NCI-H2107 (cell line): ENCODE data around the gene MBP.

Source experiments
- DNase-seq: peaks from one replicate; lab custom pipeline; 2025; lab: John Stamatoyannopoulos, UW

MBP gene

DNA sequence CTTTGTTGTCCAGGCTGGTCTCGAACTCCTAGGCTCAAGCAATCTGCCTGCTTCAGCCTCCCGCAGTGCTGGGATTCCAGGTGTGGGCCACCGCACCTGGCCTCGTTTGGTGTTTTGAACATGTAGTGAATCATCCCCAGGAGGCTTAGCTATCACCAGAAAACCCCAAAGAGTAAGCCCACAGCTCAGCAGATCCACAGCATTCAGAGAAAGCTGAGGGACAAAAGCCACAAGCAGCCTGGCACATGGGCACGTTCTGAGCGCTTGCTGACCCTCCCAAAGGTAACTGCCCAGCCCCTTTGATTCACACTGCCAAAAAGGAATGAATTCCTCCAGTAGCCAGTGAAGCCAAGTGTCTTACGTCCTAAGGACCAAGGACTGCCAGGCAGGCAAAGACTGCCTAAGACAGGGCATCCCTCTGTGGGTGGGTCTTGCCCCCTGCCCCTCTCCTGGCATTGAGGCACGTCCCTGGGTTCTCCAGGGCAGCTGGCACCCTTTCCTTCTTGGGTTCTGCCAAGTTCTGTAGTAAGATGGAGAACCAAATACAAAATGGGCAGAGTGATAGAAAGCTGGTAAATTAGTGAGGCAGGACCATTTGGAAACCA is 31.7 kb downstream of the MBP start:
- no peak for DNase-seq

DNA sequence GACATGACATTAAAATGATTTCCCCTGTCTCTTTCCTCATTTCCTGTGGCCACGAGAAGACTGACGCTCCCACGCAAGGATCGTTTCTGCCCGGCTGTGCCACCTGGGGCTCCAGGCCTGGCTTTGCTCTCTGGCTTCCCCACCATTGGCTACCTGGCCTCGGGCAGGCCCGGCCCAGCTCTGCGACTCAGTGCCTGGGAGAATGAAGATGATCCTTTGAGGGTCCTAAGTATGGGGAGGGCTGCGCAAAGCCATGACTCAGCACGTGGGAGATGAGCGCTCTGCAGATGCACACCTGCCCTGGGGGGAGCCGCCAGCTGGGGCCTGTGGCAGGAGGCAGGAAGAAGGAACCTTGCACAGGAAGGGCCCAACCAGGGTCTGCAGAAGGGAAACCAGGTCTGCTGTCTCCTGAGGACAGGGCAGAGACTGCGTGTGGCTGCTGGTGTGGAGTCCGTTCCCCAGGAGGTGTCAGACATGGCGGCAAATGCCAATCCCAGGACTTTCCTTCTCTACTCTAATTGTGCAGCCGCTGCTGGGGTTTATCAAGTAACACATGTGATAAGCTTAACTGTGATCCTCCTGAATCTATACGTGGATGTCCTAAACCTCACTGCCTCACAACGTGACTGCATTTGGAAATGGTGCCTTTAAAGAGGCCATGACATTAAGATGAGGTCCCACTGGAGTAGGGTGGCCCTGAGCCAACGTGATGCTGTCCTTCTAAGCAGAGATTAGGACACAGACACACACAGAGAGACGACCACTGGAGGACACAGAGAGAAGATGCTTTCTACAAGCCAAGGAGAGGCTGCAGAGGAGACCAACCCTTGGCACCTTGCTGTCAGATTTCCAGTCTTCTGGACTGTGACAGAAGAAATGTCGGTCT is 32.9 kb downstream of the MBP start:
- DNase-seq: no peak

DNA sequence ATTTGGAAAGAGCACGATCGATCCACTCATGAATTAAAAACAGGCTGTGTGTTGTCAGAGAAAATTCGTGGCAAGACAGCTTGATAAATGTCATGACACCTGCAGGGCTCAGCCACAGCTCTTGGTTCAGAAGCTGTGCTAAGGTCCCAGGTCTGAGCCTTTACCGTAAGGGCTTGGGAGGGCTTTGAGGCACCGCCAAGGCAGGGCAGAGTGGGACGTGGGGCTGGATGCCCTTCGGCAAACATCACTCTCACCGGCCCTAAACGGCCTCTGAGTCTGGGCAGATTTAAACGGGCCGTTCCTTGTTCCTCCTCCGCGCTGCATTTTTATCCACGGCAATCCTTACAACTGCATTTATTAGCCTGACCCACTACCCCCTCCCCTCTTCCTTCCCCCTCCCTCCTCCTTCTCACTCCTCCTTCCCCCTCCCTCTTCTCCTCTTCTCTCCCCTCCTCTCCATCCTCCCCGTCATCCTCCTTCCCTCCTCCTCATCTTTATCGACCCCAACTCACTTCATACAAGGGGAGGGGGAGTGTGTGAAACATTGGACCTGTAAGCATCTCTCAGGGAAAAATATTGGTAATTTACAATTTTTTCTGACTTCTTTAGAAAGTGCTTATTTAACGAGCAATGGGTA is 33.9 kb downstream of the MBP start:
- DNase-seq: no peak

DNA sequence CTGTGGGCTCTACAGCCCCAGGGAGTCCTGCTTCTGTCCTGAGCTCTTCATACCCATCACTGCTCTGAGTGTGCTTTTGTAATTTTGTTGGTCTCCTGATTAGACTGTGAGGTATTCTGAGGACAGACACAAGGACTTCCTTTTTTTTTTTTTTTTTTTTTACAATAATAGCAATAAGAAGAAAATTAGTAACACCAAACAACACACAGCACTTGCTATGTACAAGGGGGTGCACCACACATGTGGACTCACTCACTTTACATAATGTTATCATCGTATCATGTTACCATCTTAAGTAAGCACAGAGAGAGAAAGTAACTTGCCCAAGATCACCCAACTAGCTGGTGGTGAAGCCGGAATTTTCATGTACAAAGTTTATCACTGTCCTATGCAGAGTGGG is 34.6 kb downstream of the MBP start:
- DNase-seq: no peak

DNA sequence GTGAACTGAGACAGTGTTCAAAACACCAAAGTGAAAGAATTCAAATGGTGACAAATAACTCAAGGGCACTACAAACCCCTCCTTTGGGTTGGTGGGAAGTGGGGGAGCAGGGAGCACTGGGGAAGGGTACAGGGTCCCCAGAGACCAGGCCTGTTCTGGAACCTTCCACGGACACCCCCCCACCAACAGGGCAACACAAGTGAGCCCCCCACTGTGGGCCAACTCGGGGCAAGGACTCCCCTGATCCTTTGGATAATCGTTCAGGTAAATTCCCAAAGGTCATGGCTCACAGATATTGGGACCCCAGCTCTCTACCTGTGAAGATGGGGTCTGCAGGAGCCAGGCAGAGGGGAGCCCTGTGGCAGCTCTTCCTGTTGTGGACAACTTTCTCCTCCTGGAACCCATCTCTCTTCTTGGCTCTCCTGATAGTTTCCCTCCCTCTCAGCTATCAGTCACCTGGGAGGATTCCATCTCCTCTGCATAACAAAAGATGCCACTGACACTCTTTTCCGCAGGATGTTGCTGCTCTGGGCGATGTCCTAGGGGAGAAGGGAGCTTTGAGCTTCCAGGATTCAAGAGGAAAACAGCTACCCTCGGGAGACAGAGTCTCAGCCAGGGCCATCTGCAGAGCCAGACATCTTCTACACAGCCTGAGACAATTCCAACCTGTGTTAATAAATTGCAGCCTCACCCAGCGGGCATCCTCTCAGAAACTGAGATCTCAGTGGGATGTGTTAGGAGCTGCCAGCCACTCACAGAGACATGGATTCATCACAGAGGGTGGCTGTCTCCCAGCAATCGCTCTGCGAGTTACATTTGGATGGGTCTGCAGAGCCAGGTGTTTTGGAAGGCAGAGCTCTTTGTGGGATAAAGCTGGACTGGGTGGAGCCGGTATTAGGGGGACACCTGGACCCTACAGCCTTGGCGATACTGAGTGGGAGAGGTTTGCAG is 35.4 kb downstream of the MBP start:
- peak; percentile 38 for DNase-seq

DNA sequence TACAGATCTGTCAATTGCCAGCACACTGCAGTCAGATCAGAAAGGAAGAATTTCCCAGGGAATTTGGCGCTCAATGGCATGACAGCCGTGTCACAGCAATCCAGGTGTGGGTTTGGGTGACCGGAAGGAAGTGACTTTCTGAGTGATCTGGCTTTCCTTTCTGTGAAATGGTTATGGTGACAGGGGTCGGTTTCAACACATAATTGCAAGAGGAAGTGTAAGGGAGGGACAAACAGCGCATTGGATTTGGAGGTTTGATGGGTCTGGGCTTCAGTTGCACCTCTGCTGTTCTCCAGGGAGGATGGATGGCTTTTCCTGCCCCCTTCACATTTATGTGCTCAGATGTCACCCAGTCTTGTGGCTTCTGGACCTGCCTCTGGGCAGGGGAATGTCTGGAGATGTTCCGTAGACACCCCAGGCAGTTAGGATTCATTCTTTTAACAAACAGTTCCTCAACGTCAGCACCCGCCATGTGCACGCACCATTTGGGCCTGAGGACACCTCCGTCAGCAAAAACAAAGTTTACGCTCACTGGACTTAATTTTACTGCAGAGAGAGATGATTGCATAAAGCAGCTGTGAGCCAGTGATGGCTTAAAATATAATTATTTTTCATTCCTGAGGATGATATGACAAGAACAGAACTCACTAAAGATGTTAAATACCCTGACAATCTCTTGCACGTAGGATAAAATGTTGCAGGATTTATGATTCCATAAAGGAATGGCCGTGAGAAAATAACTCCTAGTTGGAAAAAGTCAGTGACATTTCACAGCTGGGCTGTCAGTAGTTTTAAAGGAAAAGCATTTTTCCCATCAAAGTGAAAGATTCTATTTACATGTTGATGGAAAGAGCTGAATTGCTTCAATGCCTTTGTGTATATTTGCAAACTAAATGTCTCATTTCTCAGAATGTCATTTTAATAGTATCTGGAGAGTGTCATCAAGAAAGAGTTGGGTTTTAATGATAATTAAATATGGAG is 36.9 kb downstream of the MBP start:
- no peak for DNase-seq

DNA sequence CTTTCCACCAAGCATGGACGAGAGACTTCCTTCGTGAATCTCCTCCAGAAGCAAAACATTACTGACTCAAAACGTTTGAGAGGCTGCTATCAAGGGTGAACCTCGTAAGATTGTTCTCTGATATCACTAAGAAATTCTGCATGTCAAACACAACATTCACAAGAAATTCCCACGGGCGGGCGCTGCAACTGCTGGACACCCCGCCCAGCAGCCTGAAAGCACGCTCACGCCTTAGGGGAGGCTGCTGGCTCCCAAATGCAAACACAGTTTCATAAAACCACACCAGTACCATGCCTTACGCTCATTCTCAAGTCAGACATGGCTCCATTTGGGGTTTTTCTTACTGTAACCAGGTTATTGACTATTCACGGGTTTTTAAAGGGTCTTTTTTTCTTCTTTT is 39.0 kb downstream of the MBP start:
- no peak for DNase-seq

DNA sequence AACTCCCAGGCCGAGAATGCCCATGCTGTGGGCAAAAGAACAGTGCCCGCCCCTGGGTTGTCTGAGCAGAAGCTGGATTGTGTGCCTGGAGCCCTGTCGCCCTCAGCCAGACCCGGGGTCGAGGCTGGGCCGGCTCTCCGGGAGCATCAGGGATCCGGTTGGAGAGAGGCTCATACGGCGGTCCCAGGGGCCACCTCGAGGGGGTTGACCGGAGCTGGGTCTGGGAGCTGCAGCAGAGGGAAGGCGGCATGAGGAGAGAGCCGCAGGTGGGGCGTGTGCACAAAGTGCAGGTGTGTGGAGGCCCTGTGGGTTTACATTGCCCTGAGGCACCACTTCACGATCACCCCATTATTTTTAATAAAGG is 39.5 kb downstream of the MBP start:
- DNase-seq: no peak

DNA sequence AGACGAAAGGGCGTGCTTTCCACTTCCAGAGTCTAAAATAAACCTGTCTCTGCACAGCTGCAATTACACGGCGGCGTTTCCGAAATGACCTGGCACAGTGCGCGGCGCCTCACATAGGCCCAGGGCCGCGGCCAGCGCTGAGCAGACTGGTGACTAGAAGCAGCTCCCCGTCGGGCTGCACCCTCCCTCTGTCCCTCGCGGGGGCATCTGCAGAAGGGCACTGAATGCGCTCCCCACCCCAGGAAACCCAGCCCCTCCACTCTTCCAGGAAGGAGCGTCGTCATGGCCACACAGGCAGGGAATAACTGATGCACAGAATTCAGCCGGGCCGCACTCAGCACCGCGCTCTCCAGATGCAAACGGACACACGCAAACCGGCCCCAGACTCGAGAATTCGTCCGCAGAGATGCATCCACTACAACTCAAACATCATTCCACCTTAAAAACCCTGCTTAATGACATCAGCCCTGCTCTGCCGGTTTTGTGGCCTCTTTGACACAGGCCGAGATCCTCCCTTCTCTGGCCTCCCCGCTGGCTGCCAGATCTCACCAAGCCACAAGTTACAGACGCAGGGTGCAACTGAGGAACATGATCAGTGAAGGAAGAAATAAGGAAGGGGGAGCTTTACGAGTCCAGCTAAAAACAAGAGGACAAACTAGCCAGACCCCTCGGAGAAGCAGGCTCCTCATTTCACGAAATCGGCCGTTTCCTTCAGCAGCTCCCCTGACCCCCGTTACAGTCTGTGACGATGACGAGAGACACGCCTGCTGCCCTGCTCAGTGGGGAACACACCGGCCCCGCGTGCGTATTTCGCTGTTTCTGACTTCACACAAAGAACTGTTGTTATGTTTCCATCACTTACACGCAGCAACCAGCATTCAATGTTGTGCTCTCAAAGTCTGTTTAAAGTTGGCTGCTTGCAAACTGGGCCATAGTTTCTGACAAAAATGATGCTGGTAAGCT is 40.2 kb downstream of the MBP start:
- DNase-seq: no peak

DNA sequence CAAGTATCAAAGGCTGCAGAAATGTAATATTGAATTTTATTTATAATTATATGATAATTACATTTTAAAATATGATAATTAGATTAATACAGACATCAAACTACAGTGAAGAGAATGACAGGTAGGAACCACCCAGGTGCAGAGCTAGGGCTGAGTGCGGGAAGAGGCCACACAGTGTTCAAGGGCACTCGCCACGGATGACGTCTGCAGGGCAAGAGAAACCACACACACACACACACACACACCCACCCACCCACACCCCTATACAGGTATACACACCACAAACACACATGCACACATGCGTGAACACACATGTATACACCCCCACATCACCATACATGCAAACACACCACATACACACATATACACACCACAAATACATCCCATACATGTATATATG is 41.2 kb downstream of the MBP start:
- DNase-seq: no peak

DNA sequence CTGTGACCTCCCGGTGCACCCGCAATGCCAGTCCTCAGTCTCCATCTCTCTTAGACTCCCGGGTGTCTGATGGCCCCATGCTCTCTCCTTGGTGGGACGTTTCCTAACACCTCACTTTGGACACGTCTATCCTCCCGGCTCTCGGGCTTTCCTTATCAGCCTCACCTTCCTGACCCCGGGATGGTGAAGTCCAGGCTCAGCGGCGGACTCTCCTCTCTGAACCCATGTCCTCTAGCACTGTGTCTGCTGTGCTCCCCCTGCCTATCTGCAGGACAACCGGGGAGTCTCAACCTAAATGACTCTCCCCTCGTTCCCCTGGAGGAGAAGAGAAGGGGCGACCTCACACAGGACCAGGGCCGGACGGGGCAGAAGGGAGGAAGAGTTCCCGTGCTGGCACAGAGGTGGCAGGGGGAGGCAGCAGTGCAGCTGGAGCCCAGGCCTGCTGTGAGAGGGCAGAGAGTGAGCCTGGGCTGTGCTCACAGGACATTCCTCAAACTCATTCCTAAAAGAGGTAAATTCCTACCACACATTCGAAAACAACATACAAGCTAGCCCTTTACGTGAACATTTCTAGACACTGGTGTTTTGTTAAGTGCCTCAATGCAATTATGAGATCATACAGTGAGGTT is 41.9 kb downstream of the MBP start:
- no peak for DNase-seq

DNA sequence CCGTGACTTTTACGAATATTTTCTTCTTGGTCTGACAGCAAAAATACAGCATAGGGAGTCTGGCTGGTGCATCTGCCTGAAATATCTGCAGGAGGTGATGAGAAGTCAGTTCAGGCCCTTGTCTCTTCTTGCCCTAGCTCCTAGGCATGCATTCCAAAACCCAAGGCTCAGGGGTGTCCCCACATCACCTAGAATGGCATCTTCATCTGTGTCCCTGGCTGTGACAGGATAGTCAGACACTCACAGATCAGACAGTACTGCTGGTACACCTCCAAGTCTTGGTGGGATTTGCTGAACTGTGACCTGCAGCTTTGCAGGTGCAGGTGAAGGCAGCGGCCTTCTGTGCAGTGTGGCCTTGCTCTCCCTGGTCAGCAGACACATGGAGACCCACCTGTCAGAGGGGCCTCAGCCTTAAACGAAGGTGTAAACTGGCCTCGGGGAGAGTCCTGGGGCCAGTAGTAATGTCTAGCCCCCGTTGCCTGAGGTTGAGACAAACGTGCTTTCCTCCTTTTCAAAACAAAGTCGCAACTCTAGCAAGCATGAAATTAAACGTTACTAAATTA is 42.8 kb downstream of the MBP start:
- DNase-seq: no peak

DNA sequence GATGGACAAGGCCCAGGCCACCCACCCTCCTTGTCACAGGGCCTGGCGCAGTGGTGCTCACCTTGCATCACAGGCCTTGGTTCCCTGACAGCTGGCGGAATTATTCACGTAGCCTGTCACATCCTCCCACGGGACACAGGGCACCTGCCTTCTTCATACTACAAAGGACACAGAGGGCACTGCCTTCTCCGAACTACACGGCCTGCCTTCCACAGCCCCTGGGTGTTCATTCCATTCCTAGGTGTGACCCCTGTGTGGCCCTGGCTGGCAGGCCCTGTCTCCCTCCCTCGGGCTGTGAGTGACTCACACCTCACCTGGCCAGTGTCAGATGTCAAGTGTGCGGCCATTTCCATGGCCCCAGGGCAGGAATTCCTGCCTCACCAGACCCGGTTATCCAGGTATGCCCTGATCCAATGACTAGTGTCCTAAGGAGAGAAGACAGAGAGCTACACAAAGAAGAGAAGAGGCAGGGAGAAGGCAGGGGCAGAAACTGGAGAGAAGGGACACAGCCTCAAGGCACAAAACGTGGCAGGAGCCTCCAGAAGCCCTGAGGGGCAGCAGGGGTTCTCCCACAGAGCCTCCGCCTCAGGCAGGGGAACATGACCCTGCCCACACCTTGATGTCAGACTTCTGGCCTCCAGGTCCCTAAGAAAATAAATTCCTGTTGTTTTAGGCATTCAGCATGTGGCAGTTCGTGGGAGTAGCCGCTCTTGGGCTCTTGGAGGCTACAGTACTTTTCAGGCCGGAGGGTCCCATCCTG is 43.4 kb downstream of the MBP start:
- DNase-seq: no peak

DNA sequence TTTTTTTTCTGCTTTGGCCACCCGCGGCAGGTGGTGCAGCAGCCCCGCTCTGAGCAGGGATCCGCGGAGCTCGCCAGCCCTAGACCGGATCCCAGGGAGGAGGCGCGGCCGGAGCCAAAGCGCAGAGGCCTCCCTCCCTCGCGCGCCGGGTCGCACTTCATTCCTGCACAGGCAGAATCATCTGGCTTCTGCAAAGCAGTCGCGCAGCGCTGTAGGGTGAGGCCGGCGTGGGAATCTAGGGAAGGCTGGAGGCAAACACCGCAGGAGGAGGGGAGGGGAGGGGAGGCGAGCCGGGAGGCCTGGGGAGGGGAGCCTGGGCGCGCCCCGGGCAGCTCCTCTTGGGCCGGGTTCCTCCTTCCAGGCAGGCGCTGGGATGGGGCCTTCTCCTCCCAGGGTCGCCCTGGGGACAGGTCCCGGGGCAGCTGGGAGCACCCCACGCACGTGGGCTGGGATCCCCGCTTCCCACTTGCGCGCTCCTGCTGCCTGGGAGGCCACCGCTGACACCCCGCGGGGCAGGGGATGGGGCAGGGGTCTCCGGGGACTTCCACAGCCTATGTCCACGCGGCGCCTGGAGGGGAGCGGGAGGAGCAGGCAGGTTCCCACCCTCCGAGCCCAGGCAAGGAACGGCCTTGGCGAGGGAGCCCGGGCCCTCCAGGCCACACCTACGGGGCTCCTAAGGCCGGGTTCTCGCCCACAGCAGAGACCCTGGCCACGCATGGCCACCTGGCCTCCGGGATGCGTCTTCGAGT is 45.0 kb downstream of the MBP start:
- DNase-seq: no peak

DNA sequence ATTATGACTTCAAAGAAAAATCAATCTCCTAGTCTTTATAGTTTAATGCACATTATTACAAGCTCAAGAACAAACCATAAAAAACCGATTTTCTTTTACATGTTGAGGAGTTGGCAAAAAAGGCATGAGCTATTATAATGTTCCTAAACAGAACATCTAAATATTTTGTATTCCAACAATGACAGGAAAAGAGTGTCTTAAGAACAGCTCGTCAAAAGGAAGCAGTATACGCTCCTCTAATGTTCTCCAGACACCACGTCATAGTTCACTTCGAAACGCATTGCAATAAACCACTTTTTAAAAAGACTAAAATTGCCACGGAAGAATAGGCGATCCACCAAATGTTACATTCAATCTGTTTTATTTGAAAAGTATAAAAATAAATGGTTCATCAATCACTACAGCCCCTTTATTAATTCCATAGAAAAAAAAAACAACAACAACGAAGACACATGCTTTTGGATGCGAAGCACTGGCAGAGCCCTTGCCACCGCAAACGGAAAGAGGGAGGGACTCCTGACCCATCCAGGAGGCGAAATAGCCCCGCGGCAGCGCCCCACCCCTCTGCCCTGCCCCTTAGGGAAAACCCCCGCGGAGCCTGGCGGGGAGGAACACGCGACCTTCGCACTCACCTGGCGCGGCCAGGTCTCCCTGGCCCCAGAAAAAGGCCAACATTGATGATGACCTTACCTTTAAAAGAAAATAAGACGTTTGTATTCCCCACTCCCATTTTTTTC is 45.8 kb downstream of the MBP start:
- DNase-seq: no peak

DNA sequence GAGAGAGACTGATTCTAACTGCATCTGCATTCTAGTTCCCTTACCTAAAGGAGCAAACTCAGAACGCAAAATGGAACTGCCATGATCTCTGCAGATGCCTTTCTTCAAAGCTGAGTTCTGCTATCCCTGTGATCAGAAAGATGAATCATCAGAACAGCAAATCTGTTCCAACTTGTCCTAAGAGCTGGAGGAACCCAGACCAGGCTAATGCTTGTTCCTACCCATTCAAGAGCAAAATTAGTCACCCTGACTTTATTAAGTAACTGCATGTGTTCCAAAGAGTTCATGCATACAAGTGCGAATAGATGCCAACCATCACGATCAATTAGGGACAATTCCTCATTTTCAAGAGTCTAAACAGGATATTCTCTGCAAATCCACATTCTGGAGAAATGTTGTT is 46.5 kb downstream of the MBP start:
- no peak for DNase-seq

DNA sequence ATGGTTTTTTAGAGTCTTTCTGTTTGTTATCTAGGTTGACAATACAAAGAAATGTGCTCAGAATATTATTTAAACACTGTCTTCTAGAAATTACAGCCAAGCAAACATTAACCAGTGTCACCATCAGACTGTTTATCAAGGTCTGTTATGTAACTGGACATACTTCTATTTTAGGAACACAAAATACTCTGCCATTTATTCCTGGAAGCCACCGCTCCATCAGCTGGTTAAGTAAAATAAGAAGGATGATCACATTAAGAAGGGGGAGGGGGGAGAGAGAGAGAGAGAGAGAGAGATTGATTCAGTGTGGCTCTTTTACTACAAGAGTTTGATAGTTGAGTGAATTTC is 47.9 kb downstream of the MBP start:
- DNase-seq: no peak
